Transverse colon (tissue), 4 donors: ENCODE results near the gene GALNT10. TPM values are rescaled to one million over a fixed set of nuclear protein-coding genes. Genes with fewer than 3 reads are reported as not detected.

ENCODE experiments used
- DNase-seq: peaks from one replicate; pipeline ENCODE4 v3.0.0-alpha.2; 2019
- H3K27ac ChIP-seq, 4 donors: fragments of 200-600 bp; sonication (generic); 2 replicates each; pipeline ENCODE4 v1.5.1; 2016 to 2018; ENCODE audit warnings: inconsistent platforms in 4 of 4
- H3K27me3 ChIP-seq: fragments of 200-600 bp; sonication (generic); 2 replicates; pipeline ENCODE4 v1.5.1; 2017; ENCODE audit warnings: inconsistent platforms
- H3K36me3 ChIP-seq, 4 donors: fragments of 200-600 bp; sonication (generic); 2 replicates each; pipeline ENCODE4 v1.5.1; 2017 to 2019; ENCODE audit warnings: inconsistent platforms in 4 of 4
- H3K4me1 ChIP-seq, 4 donors: fragments of 200-600 bp; sonication (generic); 2 replicates each; pipeline ENCODE4 v1.5.1; 2017 to 2020; ENCODE audit warnings: inconsistent platforms in 4 of 4
- H3K4me3 ChIP-seq, 4 donors: fragments of 200-600 bp; sonication (generic); 1 replicate in 1 of 4; 2 replicates in 3 of 4; pipeline versions ENCODE4 v1.5.1 to v1.6.1; 2017 to 2019; ENCODE audit warnings: inconsistent platforms in 4 of 4
- H3K9me3 ChIP-seq, 2 donors: fragments of 200-600 bp; sonication (generic); 2 replicates each; pipeline ENCODE4 v1.5.1; 2017 to 2019; ENCODE audit warnings: inconsistent platforms in 2 of 2
- EP300 ChIP-seq: sonication (generic); formaldehyde crosslinking; IDR thresholded peaks from one replicate; pipeline ENCODE4 v1.6.1; 2017; ENCODE audit warnings: antibody characterized with exemption, low read depth
- POLR2A ChIP-seq: fragments of 450-650 bp; IDR thresholded peaks from one replicate; pipeline ENCODE4 v1.6.1; 2016; ENCODE audit warnings: antibody characterized with exemption, mild to moderate bottlenecking, moderate library complexity
- POLR2AphosphoS5 ChIP-seq, 3 donors: sonication (generic); formaldehyde crosslinking; IDR thresholded peaks; one replicate each; pipeline ENCODE4 v1.6.1; 2016; ENCODE audit warnings: antibody characterized with exemption in 3 of 3
- WGBS, 2 donors: methylation state at CpG; one replicate each; pipeline ENCODE4 v1.1.5; 2018; ENCODE audit warnings: low coverage in 1 of 2; 5-methylcytosine and 5-hydroxymethylcytosine counted together
- in situ Hi-C, 4 donors: fragments of 200-750 bp; cut with MboI; loops; one replicate each; pipeline versions ENCODE4 v1.15.0 to v1.15.1; 2017; ENCODE audit warnings: low sequenced_read_pairs in 3 of 4, low pct_ligation_motif_present in 1 of 4, low pct_unique_long_range_greater_than_20kb in 1 of 4
- intact Hi-C: fragments of 100-400 bp; cut with DNase I; formaldehyde crosslinking; loops from one replicate; pipeline ENCODE4 v1.15.1; 2023; ENCODE audit warnings: low total_unique reads
- total RNA-seq, 4 donors: library from RNA; depleted of rRNA; stranded (reverse); fragments of >200 nt; gene quantifications; one replicate each; pipeline ENCODE4 v1.1.0, GENCODE V29; 2016
- TF ChIP-seq, protein P1 (sequence below), 5 experiments: fragments of 200-600 bp in 3 of 5; fragments of 450-650 bp in 2 of 5; sonication (generic) in 3 of 5; IDR thresholded peaks; 1 replicate in 2 of 5; 2 replicates in 3 of 5; pipeline ENCODE4 v1.5.1; 2016 to 2017; ENCODE audit warnings: antibody characterized with exemption in 5 of 5, inconsistent platforms in 3 of 5, mild to moderate bottlenecking in 2 of 5, moderate library complexity in 1 of 5

The GALNT10 gene
- total RNA-seq, 4 donors from 2014 or later: 18.7 to 142 (median 39.3) TPM

DNA sequence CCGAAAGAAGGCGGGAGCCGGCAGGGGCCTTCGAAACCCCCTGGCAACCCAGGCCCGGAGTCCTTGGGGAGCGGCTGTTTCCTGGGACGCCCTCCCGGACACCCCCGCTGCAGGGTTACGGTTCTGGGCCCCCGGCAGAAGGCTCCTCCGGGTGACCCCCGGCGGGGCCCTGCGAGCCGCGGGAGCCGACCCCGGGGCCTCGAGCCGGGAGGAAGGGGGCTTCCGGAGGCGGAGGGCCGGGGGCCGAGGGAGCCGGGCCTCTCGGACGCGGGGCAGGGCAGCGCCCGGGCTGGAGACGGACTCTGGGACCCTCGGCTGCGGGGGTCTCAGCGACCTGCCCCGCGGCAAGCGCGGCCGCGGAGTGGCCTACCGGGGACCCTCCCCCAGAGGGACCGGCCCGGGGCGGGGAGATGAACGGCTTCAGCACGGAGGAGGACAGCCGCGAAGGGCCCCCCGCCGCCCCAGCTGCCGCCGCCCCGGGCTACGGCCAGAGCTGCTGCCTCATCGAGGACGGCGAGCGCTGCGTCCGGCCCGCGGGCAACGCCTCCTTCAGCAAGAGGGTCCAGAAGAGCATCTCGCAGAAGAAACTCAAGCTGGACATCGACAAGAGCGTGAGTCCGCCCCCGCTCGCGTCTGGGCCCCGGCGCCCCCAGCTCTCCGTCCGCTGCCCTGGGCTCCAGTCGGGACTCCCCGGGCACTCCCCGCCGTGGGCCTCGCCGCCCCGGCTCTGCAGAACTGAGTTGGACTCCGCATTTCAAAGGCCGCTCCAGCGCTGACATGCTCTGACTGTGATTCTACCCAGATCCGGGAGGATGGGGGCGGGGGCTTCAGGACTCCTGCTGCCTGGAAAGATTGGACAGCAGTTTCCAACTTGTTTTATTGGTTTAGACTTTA, 255.9 kb downstream of the GALNT10 start:
- peaks cover 14 to 37% (median 32%) of the 10 kb centered on the region in 4 donors for H3K4me1 ChIP-seq
- WGBS, 2 donors: 0% methylated on average over 25 of the region's 87 CpGs; no CpG with 5 or more reads in 1 of the 2 donors

DNA sequence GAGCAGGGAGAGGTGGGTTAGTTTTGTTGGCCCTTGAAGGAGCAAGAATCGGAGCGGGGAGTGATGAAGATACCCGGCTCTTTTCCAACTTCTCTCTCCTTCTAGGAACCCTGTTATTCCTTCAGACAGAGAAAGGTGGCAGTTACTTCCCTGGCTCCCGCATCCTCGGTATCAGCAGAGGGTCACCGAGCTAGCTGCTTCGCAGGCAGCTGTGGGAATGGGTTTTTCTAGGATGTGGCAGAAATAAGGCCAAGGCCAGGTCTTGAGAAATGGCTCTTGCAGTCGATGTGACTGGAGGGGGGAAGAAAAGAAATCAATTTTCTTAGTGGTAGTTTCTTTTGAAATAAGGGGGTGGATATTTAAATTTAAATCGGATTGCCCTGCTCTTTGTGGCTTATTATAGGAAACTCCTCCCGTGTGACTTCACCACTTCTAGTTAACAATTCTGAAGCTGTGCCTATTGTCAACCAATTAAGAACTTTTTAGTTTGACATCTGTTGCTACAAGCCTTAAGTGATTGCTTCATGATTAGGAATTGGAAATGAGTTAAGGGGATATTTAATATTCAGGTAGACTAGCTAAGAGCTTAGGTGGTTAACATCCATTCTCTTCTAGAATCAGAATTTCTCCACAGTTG, 256.7 kb downstream of the GALNT10 start:
- in situ Hi-C loops (no loop called here), intact Hi-C loops (no loop called here)
- peaks cover 0 to 17% (median 3%) of the 10 kb centered on the region in 4 donors for H3K36me3 ChIP-seq
- H3K9me3 ChIP-seq: no peaks in the 10 kb centered on the region
- DNase-seq: no peak
- peak overlapping the region; percentile 87 to 96 (median 94) for H3K27ac ChIP-seq
- 0 to 10% methylated on average over 4 to 10 of the region's 10 CpGs for WGBS, 2 donors
- peak overlapping the region; percentile 89 to 97 (median 96) for H3K4me3 ChIP-seq
- no peaks in the 10 kb centered on the region for H3K27me3 ChIP-seq
- TF ChIP-seq POLR2AphosphoS5 (IDR thresholded peaks at IDR 0.05): no peak
- TF ChIP-seq, protein P1, sequence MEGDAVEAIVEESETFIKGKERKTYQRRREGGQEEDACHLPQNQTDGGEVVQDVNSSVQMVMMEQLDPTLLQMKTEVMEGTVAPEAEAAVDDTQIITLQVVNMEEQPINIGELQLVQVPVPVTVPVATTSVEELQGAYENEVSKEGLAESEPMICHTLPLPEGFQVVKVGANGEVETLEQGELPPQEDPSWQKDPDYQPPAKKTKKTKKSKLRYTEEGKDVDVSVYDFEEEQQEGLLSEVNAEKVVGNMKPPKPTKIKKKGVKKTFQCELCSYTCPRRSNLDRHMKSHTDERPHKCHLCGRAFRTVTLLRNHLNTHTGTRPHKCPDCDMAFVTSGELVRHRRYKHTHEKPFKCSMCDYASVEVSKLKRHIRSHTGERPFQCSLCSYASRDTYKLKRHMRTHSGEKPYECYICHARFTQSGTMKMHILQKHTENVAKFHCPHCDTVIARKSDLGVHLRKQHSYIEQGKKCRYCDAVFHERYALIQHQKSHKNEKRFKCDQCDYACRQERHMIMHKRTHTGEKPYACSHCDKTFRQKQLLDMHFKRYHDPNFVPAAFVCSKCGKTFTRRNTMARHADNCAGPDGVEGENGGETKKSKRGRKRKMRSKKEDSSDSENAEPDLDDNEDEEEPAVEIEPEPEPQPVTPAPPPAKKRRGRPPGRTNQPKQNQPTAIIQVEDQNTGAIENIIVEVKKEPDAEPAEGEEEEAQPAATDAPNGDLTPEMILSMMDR (IDR thresholded peaks at IDR 0.05): no peak
- TF ChIP-seq POLR2A: no peak
- no peak for TF ChIP-seq EP300
- H3K4me1 ChIP-seq: peaks cover 14 to 37% (median 32%) of the 10 kb centered on the region in 4 donors

More for the DNA sequence above, 255.9 kb downstream of the GALNT10 start:
- H3K4me3 ChIP-seq: peak overlapping the region; percentile 89 to 97 (median 96)
- peak overlapping the region; percentile 87 to 96 (median 94) for H3K27ac ChIP-seq
- in situ Hi-C loops: no loop called here
- no peaks in the 10 kb centered on the region for H3K9me3 ChIP-seq
- intact Hi-C loops: no loop called here
- TF ChIP-seq, protein P1 (IDR thresholded peaks at IDR 0.05): no peak
- TF ChIP-seq POLR2A (no peak), EP300 (no peak), POLR2AphosphoS5 (IDR thresholded peaks at IDR 0.05) (peak in 2 of 3 donors; percentile 20 to 48)
- DNase-seq: peak; percentile 49
- peaks cover 0 to 17% (median 1%) of the 10 kb centered on the region in 4 donors for H3K36me3 ChIP-seq
- no peaks in the 10 kb centered on the region for H3K27me3 ChIP-seq

DNA sequence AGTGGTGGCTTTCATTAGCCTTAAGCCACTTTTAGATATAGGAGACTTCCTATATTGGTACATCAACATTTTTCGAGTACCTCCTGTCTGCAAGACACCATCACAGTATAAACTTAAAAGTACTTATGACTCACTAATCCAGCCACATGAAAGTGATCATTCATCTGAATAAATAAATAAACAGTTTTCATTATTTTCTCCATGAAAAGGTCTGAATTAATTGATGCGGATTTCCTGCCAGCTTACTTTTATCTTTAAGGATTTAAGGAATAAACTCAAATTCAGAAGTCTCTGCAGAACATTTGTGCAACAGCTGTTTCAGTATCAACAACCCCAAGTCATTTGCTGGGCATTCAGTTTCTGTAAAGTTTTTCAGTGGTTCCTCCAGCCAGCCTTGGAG, 259.3 kb downstream of the GALNT10 start:
- H3K4me1 ChIP-seq: peaks cover 14 to 30% (median 26%) of the 10 kb centered on the region in 4 donors
- no peaks in the 10 kb centered on the region for H3K27me3 ChIP-seq
- no peak for DNase-seq
- H3K9me3 ChIP-seq: no peaks in the 10 kb centered on the region
- peaks cover 0 to 37% (median 10%) of the 10 kb centered on the region in 4 donors for H3K36me3 ChIP-seq
- no peak overlapping the region for H3K4me3 ChIP-seq
- in situ Hi-C loops: loop anchor here in 1 of 4 donors (25.0 kb wide), 1 partner anchor 363 kb away; no protein-coding TSS in a partner anchor
- 68 to 79% methylated on average over 2 of the region's 2 CpGs for WGBS, 2 donors
- H3K27ac ChIP-seq: no peak overlapping the region
- TF ChIP-seq, protein P1 (IDR thresholded peaks at IDR 0.05): no peak
- intact Hi-C loops: no loop called here

DNA sequence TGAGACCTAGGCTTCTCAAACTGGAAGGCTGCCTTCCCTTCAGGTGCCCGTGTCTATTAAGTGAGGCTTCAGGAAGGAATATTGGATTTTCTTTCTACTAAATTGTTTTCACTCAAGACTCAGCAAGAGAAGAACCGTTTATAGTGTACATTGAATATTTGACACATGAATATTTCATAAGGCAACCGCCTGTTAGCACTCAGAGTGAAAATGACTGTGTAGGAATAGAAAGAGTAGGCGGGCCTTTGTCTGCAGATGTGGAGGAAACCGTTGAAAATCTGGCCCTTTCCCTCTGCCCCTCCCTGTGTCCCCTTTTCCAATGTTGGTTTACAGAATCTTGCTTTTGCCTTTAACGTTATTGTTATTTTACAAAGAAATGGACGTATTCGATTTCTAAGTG, 261.4 kb downstream of the GALNT10 start:
- in situ Hi-C loops (loop anchor here in 1 of 4 donors (25.0 kb wide), 1 partner anchor 360 kb away; no protein-coding TSS in a partner anchor), intact Hi-C loops (no loop called here)
- TF ChIP-seq POLR2AphosphoS5 (IDR thresholded peaks at IDR 0.05) (no peak), POLR2A (no peak), EP300 (no peak)
- TF ChIP-seq, protein P1 (IDR thresholded peaks at IDR 0.05): no peak
- 79 to 92% methylated on average over 7 to 8 of the region's 8 CpGs for WGBS, 2 donors
- Histone ChIP-seq H3K27me3 (no peaks in the 10 kb centered on the region), H3K9me3 (no peaks in the 10 kb centered on the region), H3K36me3 (peaks cover 0 to 59% (median 21%) of the 10 kb centered on the region in 4 donors), H3K27ac (no peak overlapping the region), H3K4me3 (no peak overlapping the region), H3K4me1 (peaks cover 14 to 26% (median 22%) of the 10 kb centered on the region in 4 donors)
- no peak for DNase-seq
